HUDEP-2 (cell line): Measurements from ENCODE around the gene ABCA2.
A peak's percentile ranks its signal among the peaks of the same experiment; 100 is the strongest.
"Not testable (repeated sequence)": the region's sequence is repeated elsewhere in the genome, so short reads cannot be mapped to it uniquely, and the experiment has no call there.

Experiments used
- DNase-seq, 76 experiments: peaks; one replicate each; lab custom pipeline; 2025; ENCODE audit not compliant: unreplicated experiment in 76 of 76; lab: John Stamatoyannopoulos, UW

The ABCA2 gene

DNA sequence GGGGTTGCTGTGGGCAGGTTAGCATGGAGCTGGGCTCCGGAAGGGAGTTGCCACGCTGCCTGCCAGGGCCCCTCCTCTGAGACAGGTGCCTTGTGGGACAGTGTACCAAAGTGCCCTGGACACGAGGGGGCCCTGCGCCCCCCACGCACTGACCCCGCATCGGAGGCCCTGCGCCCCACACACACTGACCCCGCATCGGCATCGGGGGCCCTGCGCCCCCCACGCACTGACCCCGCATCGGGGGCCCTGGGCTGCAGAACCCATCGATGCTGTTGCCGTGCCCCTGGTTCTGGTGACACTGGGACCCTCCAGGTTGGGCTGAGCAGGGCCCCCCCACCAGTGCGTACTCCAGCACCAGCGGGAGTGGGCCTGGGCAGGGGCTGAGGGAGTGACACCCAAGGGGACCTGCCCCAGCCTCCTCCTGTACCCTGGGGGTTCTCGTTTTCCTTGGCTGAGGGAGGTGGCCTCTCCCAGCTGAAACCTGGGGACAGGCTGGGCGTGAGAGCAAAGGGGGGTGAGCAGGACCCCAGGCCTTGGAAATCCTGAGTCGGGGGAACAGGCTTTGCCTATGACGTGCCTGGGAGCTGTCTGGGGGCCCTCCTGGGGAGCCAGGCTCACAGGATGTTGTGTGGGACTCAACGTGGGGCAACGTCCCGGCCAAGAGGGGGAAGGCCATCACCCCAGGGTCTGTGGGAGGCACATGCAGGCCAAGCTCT, 35.4 kb upstream of the ABCA2 start:
- DNase-seq, result no peak

DNA sequence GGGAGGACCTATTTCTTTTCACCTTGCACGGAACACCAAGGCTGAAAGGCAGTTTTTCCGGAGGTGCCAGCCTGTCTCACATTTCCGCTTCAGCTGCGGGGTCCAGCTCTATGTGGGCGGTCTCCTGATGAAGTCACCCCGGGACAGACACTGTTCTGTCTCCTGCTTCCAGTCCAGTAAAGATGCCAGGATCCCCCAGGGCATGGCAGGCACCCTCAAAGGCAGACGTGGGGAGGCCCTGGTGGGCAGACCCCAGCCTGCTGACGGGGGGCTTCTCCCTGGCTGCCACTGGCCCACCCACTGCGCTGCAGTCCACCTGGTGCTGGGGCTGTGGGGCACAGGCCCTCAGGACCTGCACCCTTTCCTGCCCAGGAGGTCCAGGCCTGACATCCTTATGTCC, 34.8 kb upstream of the ABCA2 start:
- not testable (repeated sequence) for DNase-seq

DNA sequence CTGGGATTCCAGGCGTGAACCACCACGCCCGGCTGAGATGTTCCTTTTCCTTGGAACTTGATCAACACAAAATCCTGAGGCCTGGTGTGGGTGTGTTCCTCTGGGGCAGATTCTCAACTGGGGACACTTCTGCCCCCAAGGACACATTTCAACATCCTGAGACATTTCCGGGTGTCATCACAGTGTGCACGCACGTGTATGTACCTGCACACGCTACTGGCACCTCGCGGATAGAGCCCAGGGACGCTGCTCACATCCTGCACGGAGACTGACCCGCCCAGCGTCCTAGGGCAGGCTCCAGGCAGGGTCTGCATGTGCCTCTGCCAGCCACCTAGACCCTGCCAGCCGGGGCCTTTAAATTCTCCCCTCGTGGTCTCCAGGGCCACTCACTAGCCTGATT, 34.3 kb upstream of the ABCA2 start:
- no peak for DNase-seq

DNA sequence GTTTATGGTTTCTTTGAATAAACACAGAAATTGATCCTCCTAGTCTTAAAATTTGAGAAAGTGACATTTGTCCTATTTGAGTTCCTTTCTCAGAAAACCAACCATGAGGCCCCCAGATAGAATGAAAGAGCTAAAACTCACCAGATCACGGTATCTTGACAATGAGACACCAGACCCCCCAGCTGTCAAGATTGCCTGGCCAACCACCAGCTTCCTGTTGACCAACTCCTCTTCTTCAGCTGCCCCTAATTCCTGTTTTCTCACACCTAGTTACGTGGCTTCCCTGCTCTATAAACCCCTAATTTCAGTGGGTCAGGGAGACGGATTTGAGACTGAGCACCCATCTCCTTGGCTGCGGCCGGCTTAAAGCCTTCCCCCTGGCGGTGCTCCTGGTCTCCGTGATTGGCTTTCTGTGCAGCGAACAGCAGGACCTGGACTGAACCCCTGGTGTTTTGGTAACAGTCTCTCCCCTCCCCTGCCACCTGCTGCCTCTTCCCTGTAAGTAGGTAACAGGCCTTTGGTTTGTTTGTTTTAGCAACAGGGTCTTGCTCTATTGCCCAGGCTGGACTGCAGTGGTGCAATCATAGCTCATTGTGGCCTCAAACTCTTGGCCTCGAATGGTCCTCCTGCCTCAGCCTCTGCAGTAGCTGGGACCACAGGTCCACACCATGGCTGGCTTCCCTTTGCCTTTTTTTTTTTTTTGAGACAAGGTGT, 30.6 kb upstream of the ABCA2 start:
- DNase-seq, result no peak

DNA sequence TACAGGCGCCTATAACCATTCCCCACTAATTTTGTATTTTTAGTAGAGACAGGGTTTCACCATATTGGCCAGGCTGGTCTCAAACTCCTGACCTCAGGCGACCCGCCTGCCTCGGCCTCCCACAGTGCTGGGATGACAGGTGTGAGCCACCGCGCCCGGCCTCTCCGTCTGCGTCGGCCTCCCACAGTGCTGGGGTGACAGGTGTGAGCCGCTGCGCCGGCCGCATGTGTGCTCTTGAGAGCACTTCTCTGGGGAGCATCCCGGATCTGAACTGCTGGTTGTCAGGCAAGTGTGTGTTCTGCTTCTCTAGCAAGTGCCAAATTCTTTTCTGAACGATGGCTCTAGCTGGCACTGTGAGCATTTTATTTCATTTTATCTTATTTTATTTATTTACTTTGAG, 29.5 kb upstream of the ABCA2 start:
- no peak for DNase-seq

DNA sequence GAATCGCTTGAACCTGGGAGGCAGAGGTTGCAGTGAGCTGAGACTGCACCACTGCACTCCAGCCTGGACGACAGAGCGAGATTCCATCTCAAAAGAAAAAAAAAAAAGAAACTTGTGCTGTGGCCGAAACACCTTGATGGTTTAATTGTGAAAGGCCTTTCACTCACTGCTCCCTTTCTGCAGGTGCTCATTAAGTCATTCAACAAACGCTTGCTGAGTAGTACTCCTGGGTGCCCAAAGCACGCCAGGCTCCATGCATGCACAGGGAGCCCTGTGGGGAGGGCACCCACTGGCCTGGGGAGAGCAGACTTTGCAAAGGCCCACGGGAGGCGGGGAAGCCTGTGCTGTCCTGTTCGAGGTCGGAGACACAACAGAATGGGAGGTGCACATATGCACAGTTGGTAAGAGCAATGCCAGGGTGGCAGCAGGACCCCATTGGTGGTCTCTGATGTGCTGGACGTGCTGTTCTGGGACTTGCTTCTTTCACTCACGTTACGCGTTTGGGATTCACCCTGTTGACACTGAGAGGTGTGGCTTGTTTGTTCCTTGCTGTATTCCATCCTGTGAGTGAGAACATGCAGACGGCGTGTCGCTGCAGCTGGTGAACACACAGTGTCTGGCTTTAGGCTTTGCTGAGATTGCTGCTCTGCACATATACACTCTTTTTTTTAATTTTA, 28.8 kb upstream of the ABCA2 start:
- DNase-seq, result no peak

DNA sequence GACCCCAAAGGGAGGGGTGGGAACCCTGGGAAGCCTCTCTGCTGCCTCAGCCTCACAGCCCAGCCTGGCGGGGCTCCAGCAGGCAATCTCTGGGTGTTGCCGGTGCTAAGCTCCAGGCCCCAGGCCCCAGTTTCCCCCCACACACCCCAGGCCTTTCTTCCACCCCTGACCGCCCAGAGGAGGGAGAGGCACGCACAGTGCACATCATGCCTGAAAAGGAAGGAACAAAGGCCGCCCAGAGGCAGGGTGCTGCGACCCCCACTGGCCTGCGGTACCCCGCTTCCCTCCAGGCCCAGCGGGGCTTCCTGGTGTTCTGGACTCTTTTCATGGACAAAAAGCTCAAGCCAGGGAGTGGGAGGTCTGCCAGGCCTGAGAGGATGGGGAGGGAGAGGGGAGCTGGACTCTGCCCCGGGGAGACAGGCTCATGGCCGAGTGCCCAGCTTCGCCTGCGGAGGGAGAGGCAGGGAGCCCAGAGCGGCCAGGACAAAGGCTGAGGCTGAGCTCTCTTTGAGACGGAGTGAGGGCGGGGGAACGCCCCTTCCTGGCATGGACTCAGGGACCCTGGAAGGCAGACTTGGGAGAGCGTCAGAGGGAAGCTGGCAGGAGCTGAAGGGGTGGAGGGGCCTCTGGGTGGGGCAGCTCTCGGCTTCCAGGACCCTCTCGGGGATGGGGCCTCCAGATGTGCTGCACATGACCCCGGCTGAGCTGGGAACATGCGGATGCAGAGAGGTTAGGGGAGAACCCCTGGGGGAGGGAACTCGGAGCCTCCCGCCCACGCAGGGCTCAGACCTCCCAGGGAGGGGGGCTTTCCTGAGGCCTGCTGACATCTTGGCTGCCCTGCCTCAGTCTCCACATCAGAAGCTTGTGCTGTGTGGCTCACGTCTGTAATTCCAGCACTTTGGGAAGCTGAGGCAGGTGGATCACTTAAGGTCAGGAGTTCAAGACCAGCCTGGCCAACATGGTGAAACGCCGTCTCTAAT, 27.6 kb upstream of the ABCA2 start:
- no peak for DNase-seq

DNA sequence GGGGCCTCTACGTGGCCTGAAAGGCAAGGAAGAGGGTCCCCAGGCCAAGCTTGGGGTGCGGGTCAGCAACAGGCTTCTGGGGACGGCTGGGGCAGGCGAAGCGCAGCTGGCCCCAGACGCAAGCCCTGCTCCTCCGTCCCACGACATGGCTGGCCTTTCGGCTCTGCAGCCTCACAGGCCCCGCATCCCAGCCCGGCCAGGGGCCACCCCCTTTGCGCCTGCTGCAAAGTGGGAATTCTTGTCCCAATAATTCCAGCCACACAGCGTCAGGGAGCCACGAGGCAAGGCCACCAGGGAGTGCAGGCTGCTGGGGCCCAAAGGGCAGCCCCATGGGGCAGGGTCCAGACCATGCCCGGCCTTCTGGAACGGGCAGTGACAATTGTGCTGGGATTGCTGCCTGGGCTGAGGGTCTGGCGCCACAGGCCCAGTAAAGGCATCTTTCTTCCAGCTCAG, 26.9 kb upstream of the ABCA2 start:
- DNase-seq, result no peak

DNA sequence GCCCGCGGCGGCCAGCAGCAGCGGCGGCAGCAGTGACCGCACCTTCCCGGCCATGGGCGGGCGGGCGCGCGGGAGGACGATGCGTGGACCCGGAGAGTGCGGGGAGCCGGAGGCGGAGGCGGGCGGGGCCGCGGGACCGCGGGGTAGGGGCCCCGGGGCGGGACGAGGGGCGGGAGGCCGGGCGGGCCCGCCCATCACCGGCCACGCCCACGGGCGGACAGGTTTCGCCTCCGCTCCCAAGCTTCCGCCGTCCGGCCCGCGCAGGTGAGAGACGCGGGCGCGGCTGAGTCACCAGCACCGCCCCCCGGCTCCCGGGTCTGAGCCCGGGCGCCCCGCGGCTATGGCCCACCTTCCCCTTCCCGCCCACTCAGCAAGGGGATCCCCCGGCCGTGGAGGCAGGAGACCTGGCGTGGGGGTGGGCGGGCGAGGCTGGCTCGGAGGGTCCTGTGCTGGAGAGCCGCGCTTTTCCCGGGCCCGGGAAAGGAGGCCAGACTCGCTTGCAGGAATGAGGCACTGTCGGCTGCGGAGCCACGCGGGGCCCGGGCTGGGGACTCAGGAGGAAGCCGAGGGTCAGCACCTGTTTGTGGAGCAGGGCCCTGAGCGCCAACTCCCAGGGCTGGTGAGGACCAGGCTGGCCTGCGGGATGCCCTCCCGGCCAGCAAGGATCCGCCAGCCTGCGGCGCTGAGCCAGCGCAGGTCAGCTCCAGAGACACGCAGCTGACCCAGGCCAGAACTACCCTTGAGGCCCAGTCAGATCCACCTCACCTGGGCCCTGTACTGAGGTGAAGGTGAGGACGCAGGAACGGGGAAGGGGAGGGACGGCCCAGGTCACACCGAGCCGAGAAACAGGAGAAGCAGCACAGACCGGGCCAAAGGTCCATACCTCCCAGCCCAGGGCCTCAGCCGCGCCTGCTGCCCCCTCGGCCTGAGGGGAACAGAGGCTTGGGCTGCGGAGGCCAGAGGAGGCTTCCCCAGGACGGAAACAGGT, 26.2 kb upstream of the ABCA2 start, which contains the start of gene ENTPD2:
TSS of gene ENTPD2 (minus strand) at position 118 of the 988 bp plus-strand sequence. CDS start at position 54, 64 bp downstream.
- no peak for DNase-seq

DNA sequence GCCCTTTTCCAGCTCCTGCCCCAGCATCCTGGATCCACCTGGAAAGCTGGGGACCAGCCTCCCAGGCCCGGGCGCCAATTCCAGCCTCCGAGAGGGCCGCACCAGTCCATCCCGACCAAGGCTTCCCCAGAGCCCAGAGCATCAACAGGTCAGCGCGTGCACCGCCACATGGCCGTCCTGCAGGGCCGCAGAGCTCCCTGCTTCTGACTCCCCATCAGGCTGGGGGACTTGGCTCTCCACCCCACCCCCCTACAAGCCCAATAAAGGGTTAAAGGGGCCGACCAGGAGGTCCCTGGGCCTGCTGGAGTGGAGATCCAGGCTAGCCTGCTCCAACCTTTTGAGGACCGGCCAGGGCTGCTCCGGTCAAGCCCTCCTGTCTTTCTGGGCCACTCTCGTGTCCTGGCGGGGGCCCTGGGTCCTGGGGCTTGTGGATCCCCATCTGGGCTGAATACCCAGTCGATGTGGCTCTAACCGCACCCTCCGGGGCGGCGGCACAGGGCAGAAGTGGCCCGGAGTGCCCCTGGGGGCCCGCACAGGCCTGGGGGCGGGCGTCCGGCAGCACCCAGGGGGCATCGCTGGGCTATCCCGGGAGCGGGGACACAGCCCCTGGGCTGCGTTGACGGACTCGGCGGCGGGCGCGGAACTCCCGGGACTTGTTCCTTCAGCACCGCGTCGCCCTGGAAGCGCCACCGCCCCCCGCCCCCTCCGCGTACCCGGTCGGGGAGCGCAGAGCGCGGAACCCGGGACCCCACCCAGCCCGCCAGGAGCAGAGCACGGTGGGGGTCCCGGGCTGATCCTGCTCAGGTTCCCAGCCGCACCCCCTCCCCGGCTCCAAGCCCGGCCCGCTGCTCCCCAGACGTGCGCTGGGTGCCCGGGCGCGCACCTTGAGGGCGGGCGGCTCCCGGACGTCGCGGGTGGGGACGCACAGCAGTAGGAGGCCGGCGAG, 25.2 kb upstream of the ABCA2 start:
- no peak for DNase-seq

DNA sequence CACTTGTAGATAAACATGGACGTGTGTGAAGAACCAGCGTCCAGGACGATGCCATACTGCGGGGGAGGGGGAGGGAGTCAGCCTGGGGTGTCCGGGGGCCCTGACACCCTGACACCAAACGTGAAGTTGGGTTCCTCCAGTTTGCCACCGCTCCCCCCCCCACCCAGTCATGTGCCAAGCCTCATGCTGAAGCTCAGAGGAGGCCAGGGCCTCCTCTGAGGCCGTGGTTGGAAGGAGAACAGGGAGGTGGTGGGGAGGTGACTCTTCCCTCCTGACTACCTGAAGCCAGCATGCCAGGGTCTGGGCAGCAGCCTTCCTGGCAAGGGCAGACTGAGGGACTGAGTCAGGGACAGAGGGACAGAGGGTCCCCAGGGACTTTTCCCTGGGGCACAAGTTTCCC, 24.3 kb upstream of the ABCA2 start:
- no peak for DNase-seq

DNA sequence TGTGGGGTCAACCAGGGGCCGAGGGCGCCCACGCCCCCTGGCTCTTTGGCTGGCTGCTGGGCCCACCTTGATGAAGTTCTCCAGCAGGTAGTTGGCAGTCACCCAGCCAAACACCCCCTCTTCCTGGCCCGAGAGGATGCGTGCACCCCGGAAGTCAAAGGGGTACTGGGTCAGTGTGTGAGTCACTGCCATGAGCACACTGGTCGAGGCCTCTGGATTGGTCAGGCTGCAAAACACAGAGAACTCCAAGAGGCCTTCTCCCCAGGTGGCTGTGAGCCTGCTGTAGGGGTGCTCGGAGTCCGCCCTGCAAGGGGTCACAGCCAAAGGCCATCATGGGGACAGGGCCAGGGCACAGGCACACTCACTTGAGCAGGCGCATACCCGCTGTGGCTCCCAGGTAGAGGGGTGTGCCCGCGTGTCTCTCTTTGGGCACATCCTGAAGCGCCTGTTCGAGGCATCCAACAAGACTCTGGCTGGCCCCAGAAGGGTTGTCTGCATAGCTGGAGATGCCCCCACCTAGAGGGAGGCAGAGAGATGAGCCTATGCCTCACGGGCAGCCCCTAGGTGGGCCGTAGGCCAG, 23.2 kb upstream of the ABCA2 start:
- DNase-seq, result no peak

DNA sequence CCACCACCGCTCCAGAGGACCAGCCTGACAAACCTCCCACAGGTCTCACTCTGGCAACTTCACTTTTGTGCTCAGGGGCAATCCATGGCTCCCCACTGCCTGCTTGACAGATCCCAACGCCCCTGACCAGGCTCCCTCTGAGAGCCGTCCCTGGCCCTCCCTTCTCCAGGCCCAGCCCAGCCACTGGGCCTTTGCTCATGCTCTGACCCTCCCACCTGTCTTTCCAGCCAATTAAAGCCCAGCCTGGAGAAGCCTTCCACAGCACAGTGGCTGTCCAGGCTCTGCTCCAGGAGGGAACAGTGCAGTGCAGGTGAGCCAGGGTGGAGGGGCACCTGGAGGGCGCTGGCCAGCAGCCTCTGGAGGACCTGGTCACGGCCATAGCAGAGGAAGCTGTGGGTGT, 22.5 kb upstream of the ABCA2 start:
- no peak for DNase-seq

DNA sequence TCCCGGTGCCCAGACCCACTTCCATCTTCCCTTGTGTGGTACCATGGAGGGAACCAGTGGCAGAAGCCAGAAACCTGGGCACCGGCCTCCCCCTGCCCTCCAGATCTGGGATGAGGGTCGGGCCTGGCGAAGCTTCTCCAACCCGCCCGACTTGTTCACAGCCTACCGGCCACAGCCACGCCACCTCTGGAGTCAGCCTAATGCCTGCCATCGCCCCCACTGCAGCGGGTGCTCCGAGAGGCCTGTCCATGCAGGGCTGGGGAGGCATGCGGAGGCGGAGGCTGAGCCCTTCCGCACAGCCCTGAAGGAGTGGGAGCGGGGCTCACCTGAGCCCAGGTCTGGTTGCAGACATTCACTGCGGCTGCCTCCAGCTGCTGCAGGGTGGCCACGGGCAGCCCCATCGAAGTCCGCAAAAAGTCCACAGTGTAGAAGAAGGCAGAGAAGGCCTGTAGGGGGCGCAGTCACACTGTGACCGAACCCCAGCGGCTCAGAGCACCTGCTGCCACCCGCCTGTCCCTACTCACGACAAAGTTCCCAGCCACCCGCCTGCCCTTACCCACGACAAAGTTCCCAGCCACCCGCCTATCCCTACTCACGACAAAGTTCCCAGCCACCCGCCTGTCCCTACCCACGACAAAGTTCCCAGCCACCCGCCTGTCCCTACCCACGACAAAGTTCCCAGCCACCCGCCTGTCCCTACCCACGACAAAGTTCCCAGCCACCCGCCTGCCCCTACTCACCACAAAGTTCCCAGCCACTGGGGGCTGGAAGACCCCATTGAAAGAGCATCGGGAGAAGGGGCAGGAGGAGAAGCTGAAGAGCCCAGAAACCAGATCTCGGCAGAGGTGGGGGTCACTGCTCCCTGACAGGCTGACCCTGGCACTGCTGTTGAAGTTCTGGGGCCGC, 21.8 kb upstream of the ABCA2 start:
- DNase-seq, result peak in 51 of 76 experiments; percentile 5 to 66 (median 35)

DNA sequence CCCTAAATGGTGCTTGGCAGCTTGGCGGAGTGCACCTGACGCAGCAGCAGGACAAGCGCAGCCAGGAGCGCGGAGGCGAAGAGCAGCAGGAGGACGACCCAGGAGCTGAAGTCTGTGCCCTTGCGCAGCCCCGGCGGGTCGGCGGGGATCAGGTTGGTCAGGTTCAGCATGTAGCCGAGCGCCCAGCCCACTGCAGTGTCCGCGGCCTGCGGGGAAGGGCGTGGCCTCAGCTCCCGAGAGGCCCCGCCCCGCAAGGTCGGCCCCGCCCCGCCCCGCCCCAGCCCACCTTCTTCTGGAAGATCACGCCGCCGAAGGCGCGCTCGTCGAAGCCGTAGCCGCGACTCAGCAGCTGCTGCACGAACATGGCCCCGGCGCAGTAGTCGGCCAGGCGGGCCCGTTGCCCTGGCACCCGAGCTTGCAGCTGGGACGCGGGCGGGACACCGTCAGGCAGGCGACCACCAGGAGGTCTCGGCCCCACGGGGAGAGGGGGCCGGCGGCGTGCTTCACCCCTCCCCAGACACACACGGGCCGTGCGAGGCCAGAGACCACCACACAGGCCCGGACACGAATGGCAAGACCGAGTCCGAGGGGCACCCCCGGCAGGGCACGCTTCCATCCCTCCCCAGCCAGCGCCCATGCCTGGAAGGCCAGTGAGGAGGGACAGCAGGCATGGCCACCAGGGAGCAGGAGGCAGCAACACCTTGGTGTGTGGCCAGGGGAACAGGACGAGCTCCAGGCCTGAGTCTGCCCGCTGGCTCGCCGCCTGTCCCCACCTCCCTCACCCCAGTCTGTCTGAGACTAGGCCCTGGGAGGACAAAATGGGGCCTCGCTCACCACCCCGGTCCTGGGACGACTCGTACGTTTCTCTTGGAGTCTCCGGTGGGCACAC, 20.9 kb upstream of the ABCA2 start:
- DNase-seq, result no peak
